SH-SY5Y (cell line): ENCODE data around the gene AMER3.

Source experiments
- GATA2 ChIP-seq: IDR thresholded peaks from 2 replicates; pipeline ENCODE4 v1.6.1; 2011; ENCODE audit warnings: mild to moderate bottlenecking, low read depth, low read length
- GATA3 ChIP-seq: IDR thresholded peaks from 2 replicates; pipeline ENCODE4 v1.6.1; 2011; ENCODE audit warnings: low read depth, mild to moderate bottlenecking, low read length, moderate library complexity

GRCh38 chr2:130810490-130810889 is 55.1 kb downstream of the AMER3 start:
- TF ChIP-seq GATA3, result no peak
- TF ChIP-seq GATA2, result no peak
